AG08396 (cell line): Measurements from ENCODE around the gene OLFM1.

Source experiments
- DNase-seq: peaks from one replicate; pipeline ENCODE4 v3.0.0; 2012; ENCODE audit warnings: low spot score, mixed read lengths

OLFM1 gene

DNA sequence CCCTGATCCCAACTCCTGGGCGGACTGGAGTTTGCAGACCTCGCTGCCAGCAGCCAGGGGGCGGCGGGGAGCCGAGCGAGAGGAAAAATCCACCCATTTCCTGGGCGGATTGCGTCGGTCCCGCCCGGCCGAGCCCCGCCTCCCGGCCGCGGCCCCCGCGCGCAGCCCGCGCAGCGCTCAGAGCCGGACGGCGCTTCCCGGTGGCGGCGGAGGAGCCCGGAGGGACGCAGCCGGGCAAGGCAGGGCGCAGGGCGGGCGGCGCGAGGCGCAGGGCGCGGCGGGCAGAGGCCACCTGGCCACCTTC, at the start of gene OLFM1:
Gene OLFM1 (plus strand): TSS at position 180 of the 304 bp plus-strand sequence. CDS start 322 bp downstream, outside the sequence.
- DNase-seq = peak; percentile 90

DNA sequence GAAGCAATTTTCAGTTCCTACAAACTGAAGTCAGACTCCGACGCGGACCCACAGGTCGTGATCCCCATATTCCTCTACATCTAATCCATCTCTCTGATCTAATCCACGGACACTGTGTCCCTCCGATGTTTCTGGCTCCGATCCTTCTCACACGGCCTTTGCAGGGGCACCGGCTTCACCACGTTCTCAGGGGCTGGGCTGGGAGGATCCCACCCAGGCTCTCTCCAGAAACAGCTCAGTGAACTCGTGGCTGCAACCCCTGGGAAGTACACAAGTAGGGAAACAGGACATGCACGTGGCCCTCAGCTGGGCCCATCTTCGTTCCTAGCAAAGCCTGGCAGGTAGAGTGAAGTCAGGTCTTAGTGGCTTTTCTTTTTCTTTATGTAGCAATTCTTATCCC, 49.1 kb upstream of the OLFM1 start:
- DNase-seq = no peak

- DNase-seq = no peak
Measured at GRCh38 chr9:135038826-135039225, 48.6 kb upstream of the OLFM1 start.

DNA sequence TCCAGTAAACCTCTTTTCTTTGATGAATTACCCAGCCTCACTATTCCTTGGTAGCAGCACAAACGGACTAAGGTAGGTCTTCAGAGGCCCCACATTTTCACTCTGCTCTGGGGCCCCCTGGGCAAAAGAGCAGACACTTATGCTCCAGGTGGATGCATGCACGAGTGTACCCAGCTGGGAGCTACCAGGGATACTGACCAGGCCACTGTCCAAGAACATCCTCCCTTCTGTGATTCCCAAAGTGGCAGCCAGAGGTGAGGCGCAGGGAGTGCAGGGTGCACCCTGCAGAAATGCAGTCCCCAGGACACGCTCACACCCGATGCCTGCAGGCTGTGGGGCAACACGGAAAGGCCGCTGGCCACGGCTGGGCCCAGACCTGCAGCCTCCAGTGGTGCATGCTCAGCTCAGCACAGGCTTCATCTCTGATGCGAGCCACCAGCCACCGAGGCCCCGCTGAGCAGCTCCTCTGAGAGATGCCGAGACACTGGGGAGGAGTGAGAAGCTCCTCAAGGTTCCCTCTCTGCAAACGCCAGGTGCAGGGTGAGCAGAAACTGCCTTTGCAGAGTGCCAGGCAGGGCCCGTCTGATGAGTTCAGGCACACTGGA, 48.1 kb upstream of the OLFM1 start:
- no peak for DNase-seq

DNA sequence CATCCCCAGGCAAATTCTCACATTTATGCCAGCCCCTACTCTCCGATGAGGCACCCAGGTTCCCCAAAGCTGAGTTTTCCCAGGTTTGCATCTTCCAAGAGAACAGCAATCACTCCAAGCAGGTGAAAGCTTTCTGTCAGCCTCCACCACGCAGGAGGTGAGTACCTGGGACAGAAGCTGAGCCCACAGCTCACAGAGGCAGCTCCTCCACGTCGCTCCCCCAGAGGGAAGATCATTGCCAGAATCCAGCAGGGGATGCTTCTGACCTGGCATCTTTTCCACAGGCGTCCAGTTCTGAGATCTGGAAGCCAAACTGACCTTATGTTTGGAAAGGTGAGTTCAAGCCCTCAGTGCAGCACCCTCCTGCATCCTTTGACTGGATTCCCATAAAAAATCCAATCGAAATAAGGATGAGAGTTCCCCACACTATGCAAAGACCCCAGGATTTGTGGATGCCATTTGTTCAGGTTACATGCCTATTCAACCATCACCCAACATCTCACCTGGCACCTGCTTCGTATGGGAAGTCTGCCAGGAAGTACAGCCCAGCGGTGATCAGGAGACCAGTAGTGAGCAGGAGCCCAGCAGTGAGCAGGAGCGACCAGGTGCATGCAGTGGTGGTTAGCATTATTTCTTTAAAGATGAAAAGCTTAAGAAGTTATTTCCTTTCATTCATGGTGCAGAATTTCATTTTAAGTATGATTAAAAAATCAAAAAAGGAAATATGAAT, 47.4 kb upstream of the OLFM1 start:
- DNase-seq = no peak

DNA sequence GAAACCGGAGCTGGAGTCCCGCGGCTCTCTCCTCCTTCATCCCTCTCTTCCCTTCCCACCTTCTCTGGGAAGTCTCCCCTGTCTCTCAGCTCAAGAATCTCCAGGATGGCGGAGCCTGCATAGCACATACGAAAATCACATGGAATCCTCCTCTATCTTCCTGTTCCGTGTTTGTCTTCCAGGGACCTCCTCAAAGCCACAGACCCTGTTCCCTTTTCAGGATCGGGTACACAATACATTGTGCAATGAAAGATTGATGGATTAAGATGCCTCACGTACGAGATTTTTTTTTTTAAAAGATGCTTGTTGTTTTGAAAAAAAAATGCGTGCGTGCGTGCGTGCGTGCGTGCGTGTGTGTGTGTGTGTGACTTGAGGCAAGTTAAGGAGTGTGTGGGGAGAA, 46.6 kb upstream of the OLFM1 start:
- DNase-seq = no peak

- no peak for DNase-seq
Measured at GRCh38 chr9:135043345-135043744, 44.1 kb upstream of the OLFM1 start.

DNA sequence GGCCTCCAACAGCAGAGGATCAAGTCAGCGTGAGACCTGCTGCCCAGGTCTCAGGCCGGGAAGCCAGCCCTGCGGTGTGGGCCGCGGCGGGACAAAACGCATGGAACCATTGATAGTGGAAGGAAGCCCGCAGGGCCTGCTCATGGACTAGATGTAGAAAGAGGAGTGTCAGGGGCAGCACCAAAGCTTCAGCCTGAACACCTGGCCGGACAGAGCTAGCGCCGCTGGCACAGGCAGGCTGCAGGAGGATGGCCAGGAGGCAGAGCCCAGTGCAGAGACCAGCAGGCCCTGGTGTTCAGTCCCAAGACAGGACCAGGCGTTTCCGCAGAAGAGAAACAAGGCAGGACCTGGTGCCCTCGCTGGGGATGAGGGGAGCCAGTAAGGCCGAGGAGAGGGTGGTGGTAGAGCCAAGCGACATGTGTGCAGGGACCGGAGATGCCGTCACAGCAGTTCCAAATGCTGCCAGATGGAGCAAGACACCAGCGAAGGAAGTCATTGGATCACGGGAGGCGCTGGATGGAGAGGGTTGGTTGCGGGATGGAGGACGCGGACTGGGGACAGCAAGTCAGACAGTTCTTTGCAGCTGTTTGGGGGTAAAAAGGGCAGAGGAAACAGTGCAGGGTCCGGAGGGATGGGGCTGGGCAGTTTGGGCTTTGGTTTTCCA, 42.1 kb upstream of the OLFM1 start:
- DNase-seq = no peak

- DNase-seq = no peak
Measured at GRCh38 chr9:135045928-135046738, 41.3 kb upstream of the OLFM1 start.

DNA sequence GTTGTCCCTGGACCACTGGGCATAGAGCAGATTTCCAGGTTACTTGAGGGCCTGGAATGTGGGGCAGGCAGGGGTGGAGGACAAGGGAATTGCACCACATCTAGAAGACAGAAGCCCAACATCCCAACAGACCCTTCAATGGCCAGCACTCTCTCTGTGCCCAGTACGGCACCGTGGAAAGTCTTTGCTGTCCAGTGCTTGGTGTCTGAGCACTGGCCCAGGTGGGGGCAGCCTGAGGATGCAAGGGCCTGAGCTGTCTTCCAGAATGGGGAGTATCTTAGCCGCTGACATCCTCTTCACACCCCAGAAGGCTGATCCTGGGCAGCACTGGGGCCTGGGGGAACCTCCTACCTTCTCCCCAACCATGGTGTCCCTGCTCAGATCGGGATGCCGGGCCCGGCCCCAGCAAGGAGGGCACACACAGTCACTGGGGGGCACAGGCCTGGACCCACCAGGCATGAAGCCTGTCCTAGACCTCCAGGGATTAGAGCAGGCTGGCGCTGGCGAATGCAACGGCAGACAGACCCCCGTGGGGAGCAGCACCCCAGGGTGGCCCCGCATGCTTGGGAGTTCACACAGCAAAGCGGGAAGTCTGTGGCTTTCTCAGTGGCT, 40.6 kb upstream of the OLFM1 start:
- DNase-seq = no peak

- DNase-seq = no peak
Measured at GRCh38 chr9:135047521-135047920, 39.9 kb upstream of the OLFM1 start.

DNA sequence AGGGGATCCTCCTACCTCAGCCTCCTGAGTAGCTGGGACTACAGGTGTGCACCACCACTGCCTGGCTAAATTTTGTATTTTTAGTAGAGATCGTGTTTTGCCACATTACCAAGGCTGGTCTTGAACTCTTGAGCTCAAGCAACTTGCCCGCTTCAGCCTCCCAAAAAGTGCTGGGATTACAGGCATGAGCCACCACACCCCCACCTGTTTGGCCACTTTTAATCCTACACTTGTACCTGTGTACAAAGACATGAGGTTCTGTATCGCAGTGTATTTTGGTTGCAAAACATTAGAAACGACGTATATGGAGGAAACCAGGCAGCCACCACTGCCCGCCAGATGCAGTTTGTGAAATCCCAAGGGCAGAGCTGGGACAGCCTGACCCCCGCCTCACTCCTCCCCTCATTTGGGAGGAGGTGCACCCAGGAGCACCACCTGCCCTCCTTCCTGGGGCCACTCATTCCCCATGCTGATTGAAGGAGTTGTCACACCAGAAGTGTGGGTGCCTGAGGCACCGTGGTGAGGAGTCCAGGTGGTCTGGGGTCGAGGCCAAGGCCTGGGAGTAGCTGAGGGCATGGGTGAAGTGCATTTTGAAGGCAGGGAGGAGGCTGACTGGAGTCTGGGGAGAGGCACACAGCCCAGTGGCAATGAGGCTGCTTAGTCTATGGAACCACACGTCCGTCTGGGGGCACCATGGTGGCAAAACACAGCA, 39.3 kb upstream of the OLFM1 start:
- DNase-seq = no peak

GRCh38 chr9:135048758-135049444, 38.6 kb upstream of the OLFM1 start:
- DNase-seq = no peak

DNA sequence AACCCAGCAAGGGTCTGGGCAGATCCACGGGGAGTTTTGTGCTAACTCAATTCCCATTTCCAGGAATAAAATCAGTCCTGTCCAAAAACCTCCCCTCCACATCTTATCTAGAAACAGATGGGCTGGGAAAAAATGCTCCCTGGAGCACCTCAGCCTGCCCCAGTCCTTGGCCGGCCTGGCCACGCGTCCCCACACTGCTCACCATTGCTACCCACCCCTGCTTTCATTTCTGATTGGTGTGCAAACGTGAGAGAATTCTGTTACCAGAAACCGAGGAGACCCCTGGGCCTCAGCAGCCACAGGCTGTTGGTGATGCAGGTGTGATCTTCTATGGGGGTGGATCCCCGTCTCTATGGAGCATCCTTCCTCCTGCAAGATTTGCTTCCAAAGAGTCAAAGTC, 38.0 kb upstream of the OLFM1 start:
- DNase-seq = no peak

DNA sequence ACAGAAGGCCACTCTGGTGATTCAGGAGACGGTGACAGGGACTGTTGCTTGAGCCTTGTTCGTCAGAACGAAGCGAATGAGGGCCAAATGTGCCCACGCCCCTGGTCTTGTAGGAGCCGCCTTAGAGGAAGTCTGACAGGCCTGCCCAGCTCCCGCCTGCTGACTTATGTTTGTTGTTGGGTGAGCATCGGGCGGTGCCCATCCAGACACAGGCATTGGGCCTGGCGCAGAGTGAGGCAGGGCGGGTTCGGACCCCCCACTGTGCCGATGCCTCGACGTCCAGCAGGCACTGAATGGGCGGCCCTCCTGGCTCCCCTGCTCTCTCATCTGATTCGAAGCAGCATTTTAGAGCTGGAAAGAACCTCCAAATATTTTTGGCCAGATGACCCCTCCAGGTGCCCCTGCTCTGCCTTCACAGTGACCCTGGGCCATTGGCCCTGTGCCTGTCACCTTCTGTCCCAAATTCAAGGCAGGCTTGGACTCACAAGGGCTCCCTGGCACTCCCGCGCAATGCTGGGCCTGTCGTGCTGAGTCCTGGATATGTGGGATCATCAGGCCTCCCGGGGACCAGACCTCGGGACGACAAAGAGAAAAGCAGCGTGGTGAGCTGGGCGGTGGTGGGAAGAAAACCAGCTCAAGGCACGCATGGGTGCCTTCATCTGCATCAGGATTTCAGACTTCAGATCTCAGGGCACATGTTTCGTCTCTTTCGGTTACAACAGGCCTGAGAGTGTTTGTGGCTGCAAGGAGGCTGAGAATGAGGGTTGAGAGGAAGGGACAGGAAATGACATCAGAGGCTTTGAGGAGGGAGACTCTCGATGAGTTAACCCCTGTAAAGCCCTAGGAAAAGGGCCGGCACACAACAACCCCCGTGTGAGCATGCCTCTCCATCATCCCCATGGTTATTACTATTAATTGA, 37.1 kb upstream of the OLFM1 start:
- no peak for DNase-seq

DNA sequence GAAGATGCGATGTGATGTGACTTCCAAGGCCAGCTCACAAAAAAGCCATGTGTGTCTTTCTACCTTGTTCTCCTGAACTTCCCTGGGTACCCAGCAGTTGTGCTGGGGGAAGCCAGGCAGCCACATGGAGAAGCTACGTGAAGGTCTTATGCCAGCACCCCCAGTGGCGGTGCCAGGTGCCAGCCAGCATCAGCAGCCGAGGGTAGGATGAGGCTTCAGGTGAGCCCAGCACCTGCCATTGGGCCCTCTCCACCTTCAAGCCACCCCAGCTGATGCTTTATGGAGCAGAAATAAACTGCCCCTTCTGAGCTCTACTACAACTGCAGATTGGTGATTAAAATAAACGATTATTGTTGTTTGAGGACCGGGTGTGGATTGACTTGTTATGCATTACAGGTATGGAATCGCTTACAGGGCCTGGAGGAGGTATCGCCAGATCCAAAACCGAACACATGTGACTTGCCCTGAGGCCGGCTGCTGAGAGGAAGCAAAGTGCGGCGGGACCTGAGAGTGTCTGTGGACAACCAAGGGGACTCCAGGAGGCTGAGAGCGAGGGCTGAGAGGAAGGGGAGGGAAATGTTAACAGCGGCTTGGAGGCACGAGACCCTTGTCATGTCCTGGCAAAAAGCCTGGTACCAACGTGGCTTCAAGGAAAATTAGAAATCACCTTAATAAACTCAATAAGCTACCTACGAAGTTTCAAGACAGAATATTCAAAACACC, 36.0 kb upstream of the OLFM1 start:
- DNase-seq = no peak

DNA sequence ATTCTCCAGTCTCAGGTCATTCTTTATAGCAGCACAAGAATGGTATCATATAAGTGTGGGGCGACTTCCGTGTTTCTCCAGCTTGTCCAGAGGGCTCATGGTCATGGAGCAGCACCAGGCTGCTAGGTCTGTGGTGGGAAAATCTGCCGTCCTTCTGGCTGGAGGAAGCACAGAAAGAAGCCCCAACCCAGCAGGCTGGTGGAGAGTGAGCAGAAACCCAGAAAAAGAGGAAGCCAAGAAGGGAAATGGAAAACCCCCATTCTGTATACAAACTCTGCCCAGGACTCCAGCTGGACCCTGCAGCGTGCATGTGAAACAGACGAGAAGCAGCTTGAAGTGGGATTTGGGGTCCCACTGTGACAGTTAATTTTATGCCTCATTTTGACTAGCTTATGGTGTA, 34.3 kb upstream of the OLFM1 start:
- DNase-seq = no peak

DNA sequence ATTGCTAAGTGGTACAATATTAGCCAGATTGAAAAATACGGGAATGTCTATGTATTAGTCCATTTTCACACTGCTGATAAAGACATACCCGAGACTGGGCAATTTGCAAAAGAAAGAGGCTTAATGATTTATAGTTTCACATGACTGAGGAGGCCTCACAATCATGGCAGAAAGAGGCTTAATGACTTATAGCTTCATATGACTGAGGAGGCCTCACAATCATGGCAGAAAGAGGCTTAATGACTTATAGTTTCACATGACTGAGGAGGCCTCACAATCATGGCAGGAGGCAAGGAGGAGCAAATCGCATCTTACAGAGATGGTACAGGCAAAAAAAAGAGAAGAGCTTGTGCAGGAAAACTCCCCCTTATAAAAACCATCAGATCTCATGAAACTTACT, 32.3 kb upstream of the OLFM1 start:
- DNase-seq = no peak

GRCh38 chr9:135056541-135056940, 30.9 kb upstream of the OLFM1 start:
- peak; percentile 36 for DNase-seq
